H1 (cell line): ENCODE measurements around the gene AHR.

Experiments
- PHF8 ChIP-seq: fragments of 200-600 bp; sonication (generic); conservative IDR thresholded peaks from 2 replicates; pipeline ENCODE4 v1.7.1; 2012; ENCODE audit warnings: low read depth, mild to moderate bottlenecking, inconsistent platforms, low read length, moderate library complexity
- POLR2AphosphoS5 ChIP-seq: IDR thresholded peaks from 2 replicates; pipeline ENCODE4 v1.6.1; 2011; ENCODE audit warnings: low read depth, low read length

DNA sequence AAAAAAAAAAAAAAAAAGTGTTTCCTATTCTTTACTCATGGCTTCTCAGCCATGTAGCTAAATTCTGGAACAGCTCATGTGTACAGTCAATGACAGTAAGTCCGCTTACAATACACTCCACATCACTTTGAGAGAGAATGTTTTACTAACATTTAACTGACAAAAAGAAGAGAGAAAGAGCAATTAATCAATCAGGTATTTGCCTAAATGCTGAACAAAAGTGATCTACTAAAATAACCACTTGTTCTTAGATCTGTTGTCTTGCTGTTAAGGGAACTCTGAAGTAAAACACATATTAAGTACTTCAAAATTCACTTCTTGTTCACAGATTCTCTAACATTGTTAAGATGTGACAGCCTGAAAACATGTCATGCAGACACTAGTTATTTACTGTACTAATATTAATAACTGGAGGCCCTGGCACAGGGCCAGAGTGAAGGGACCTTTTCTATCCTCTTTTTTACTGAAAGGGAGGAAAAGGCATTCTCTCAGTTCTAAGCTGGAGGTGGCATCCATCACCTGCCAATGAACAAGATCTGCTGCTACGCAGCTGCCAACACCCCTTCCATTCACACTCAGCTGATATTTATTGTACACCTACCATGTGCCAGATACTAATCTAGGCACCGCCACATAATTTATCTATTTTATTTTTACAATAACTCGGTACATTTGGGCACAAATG lies 72.6 kb downstream of the AHR start:
- TF ChIP-seq PHF8 (no peak), POLR2AphosphoS5 (no peak)
